Stomach (tissue), 9 donors: ENCODE results near the gene STIM2. TPM values are rescaled to one million over a fixed set of nuclear protein-coding genes. Genes with fewer than 3 reads are reported as not detected.

ENCODE experiments used
- DNase-seq, 2 donors: peaks; one replicate each; pipeline versions ENCODE4 v3.0.0 to v3.0.0-alpha.2; 2013 to 2019
- H3K27ac ChIP-seq, 5 donors: fragments of 200-600 bp in 4 of 5; sonication (generic) in 4 of 5; one replicate each; pipeline ENCODE4 v1.5.1; 2013 to 2019; ENCODE audit warnings: mild to moderate bottlenecking in 1 of 5, moderate library complexity in 1 of 5
- H3K27me3 ChIP-seq, 3 donors: fragments of 200-600 bp; sonication (generic); one replicate each; pipeline ENCODE4 v1.5.1; 2017 to 2019; ENCODE audit warnings: mixed run types in 1 of 3
- H3K36me3 ChIP-seq, 4 donors: fragments of 200-600 bp; sonication (generic); 1 replicate in 3 of 4; 2 replicates in 1 of 4; pipeline ENCODE4 v1.5.1; 2016 to 2019
- H3K4me1 ChIP-seq, 4 donors: fragments of 200-600 bp; sonication (generic); one replicate each; pipeline ENCODE4 v1.5.1; 2016 to 2019
- H3K4me3 ChIP-seq, 4 donors: fragments of 200-600 bp; sonication (generic) in 3 of 4; one replicate each; pipeline ENCODE4 v1.5.1; 2016 to 2019; ENCODE audit warnings: mild to moderate bottlenecking in 1 of 4
- H3K9me3 ChIP-seq, 4 donors: fragments of 200-600 bp; sonication (generic); one replicate each; pipeline ENCODE4 v1.5.1; 2016 to 2019
- CTCF ChIP-seq, 7 experiments: fragments of 450-650 bp in 4 of 7; fragments of 200-600 bp in 3 of 7; sonication (generic) in 3 of 7; IDR thresholded peaks; one replicate each; pipeline ENCODE4 v1.5.1; 2016 to 2019; ENCODE audit warnings: antibody characterized with exemption in 7 of 7, control low read depth in 2 of 7, mild to moderate bottlenecking in 1 of 7
- EP300 ChIP-seq: sonication (generic); formaldehyde crosslinking; IDR thresholded peaks from one replicate; pipeline ENCODE4 v1.6.1; 2017; ENCODE audit warnings: antibody characterized with exemption
- POLR2A ChIP-seq, 4 donors: fragments of 450-650 bp; IDR thresholded peaks; one replicate each; pipeline ENCODE4 v1.6.1; 2016; ENCODE audit warnings: antibody characterized with exemption in 4 of 4, control low read depth in 2 of 4, mild to moderate bottlenecking in 1 of 4, moderate library complexity in 1 of 4
- POLR2AphosphoS5 ChIP-seq, 3 donors: sonication (generic); formaldehyde crosslinking; IDR thresholded peaks; one replicate each; pipeline ENCODE4 v1.6.1; 2016; ENCODE audit warnings: antibody characterized with exemption in 3 of 3
- WGBS, 5 donors: extraction: QIAGEN DNeasy Blood & Tissue Kit in 3 of 5; methylation state at CpG; one replicate each; pipeline versions ENCODE4 v1.1.5 to v1.1.7; 2013 to 2018; 5-methylcytosine and 5-hydroxymethylcytosine counted together
- intact Hi-C: fragments of 100-400 bp; cut with DNase I; formaldehyde crosslinking; loops from one replicate; pipeline ENCODE4 v1.15.1; 2023; ENCODE audit warnings: low total_unique reads
- polyA plus RNA-seq, 3 donors: library from polyadenylated mRNA; stranded (reverse); fragments of 200-250 nt; gene quantifications; one replicate each; pipeline ENCODE4 v1.2.3, GENCODE V29; 2013
- total RNA-seq, 5 donors: library from RNA; depleted of rRNA; stranded (reverse); fragments of >200 nt; gene quantifications; one replicate each; pipeline versions ENCODE4 v1.1.0 to v1.2.3, GENCODE V29; 2014 to 2016
- donor health status: healthy with polysubstance abuse.
- donor health status: Bipolar disorder and iron deficiency.
- donor health status: healthy.

The STIM2 gene
- total and polyA plus RNA-seq, 8 donors: 4.4 to 32.7 (median 21.7) TPM

- intact Hi-C loops: no loop called here
- H3K27ac ChIP-seq: no peak overlapping the region
- DNase-seq: peak in 1 of 2 donors; percentile 20
Measured at GRCh38 chr4:26916195-26916594, 55.6 kb downstream of the STIM2 start.

GRCh38 chr4:26930964-26931363 is 70.3 kb downstream of the STIM2 start:
- intact Hi-C loops: no loop called here
- Histone ChIP-seq H3K36me3 (no peaks in the 10 kb centered on the region), H3K27ac (no peak overlapping the region), H3K4me1 (peaks cover 0 to 2% (median 0%) of the 10 kb centered on the region in 4 donors), H3K9me3 (no peaks in the 10 kb centered on the region), H3K4me3 (no peak overlapping the region), H3K27me3 (no peaks in the 10 kb centered on the region)
- no peak for DNase-seq
- no peak for TF ChIP-seq POLR2A (IDR thresholded peaks at IDR 0.05)
- no peak for TF ChIP-seq EP300
- no peak for TF ChIP-seq POLR2AphosphoS5 (IDR thresholded peaks at IDR 0.05)
- no peak for TF ChIP-seq CTCF (IDR thresholded peaks at IDR 0.05)
- 82 to 96% (median 88%) methylated on average over 4 of the region's 4 CpGs for WGBS, 5 donors

More at GRCh38 chr4:26916195-26916594, 55.6 kb downstream of the STIM2 start:
- Histone ChIP-seq H3K4me1 (peaks cover 6 to 29% (median 16%) of the 10 kb centered on the region in 4 donors), H3K9me3 (no peaks in the 10 kb centered on the region), H3K36me3 (peaks cover 3 to 20% (median 17%) of the 10 kb centered on the region in 4 donors), H3K27me3 (no peaks in the 10 kb centered on the region), H3K4me3 (no peak overlapping the region)
- TF ChIP-seq EP300 (no peak), POLR2A (IDR thresholded peaks at IDR 0.05) (no peak)
- 18 to 38% (median 31%) methylated on average over 1 of the region's 1 CpG for WGBS, 5 donors

- H3K27ac ChIP-seq: no peak overlapping the region
- TF ChIP-seq POLR2A (IDR thresholded peaks at IDR 0.05) (no peak), POLR2AphosphoS5 (IDR thresholded peaks at IDR 0.05) (no peak), EP300 (no peak), CTCF (IDR thresholded peaks at IDR 0.05) (no peak)
- intact Hi-C loops: no loop called here
- WGBS, 5 donors: 91 to 100% (median 100%) methylated on average over 1 of the region's 1 CpG
- DNase-seq: no peak
- H3K9me3 ChIP-seq: no peaks in the 10 kb centered on the region
- peaks cover 0 to 7% (median 1%) of the 10 kb centered on the region in 4 donors for H3K4me1 ChIP-seq
- no peaks in the 10 kb centered on the region for H3K27me3 ChIP-seq
- H3K36me3 ChIP-seq: no peaks in the 10 kb centered on the region
- H3K4me3 ChIP-seq: no peak overlapping the region
Measured at GRCh38 chr4:26931451-26931850, 70.8 kb downstream of the STIM2 start.

GRCh38 chr4:26931966-26932365 is 71.3 kb downstream of the STIM2 start:
- H3K27me3 ChIP-seq: no peaks in the 10 kb centered on the region
- no peak for TF ChIP-seq CTCF (IDR thresholded peaks at IDR 0.05)
- TF ChIP-seq POLR2AphosphoS5 (IDR thresholded peaks at IDR 0.05): no peak
- no peak for TF ChIP-seq EP300
- no peak for TF ChIP-seq POLR2A (IDR thresholded peaks at IDR 0.05)
- DNase-seq: no peak
- peaks cover 0 to 12% (median 3%) of the 10 kb centered on the region in 4 donors for H3K4me1 ChIP-seq
- no peaks in the 10 kb centered on the region for H3K9me3 ChIP-seq
- intact Hi-C loops: no loop called here
- WGBS, 5 donors: 81 to 87% (median 83%) methylated on average over 3 of the region's 3 CpGs
- no peaks in the 10 kb centered on the region for H3K36me3 ChIP-seq
- no peak overlapping the region for H3K27ac ChIP-seq
- H3K4me3 ChIP-seq: no peak overlapping the region

- TF ChIP-seq POLR2AphosphoS5 (IDR thresholded peaks at IDR 0.05) (no peak), EP300 (no peak), POLR2A (IDR thresholded peaks at IDR 0.05) (no peak), CTCF (IDR thresholded peaks at IDR 0.05) (no peak)
- intact Hi-C loops: no loop called here
- no peaks in the 10 kb centered on the region for H3K9me3 ChIP-seq
- H3K27ac ChIP-seq: no peak overlapping the region
- DNase-seq: no peak
- H3K4me1 ChIP-seq: peaks cover 9 to 34% (median 17%) of the 10 kb centered on the region in 4 donors
- no peaks in the 10 kb centered on the region for H3K36me3 ChIP-seq
- WGBS, 5 donors: 62 to 89% (median 80%) methylated on average over 1 of the region's 1 CpG
- H3K4me3 ChIP-seq: no peak overlapping the region
- H3K27me3 ChIP-seq: no peaks in the 10 kb centered on the region
Measured at GRCh38 chr4:26935397-26935796, 74.8 kb downstream of the STIM2 start.
